Stimulated activated CD8-positive, alpha-beta memory T cell treated with anti-CD3 and anti-CD28 coated beads, Interleukin-15, amount 100 ng/mL, for 4 hours (primary cell): ENCODE results near the gene SEC16B.

Experiments used
- DNase-seq, 2 donors: peaks; one replicate each; pipeline ENCODE4 v3.0.0-alpha.2; 2020; ENCODE audit warnings: low read depth in 2 of 2

SEC16B gene

GRCh38 chr1:177976596-177976995 lies 6.7 kb upstream of the SEC16B start:
- no peak for DNase-seq

GRCh38 chr1:177975588-177976495 lies 6.0 kb upstream of the SEC16B start:
- DNase-seq = no peak

GRCh38 chr1:177973585-177973984 lies 3.7 kb upstream of the SEC16B start:
- no peak for DNase-seq

GRCh38 chr1:177969109-177969508 lies 749 bp downstream of the SEC16B start:
- DNase-seq = no peak

GRCh38 chr1:177966199-177966598 lies 3.7 kb downstream of the SEC16B start:
- DNase-seq = no peak

GRCh38 chr1:177965293-177965692 lies 4.6 kb downstream of the SEC16B start:
- no peak for DNase-seq

GRCh38 chr1:177964336-177964735 lies 5.5 kb downstream of the SEC16B start:
- DNase-seq = no peak

- no peak for DNase-seq
Measured at GRCh38 chr1:177960939-177961622, 8.8 kb downstream of the SEC16B start.

GRCh38 chr1:177959811-177960515 lies 9.9 kb downstream of the SEC16B start:
- DNase-seq = no peak

GRCh38 chr1:177958092-177958491 lies 11.8 kb downstream of the SEC16B start:
- DNase-seq = no peak

- DNase-seq = no peak
Measured at GRCh38 chr1:177954076-177954475, 15.8 kb downstream of the SEC16B start.

- no peak for DNase-seq
Measured at GRCh38 chr1:177953549-177953948, 16.3 kb downstream of the SEC16B start.

- DNase-seq = no peak
Measured at GRCh38 chr1:177952691-177953090, 17.2 kb downstream of the SEC16B start.

- DNase-seq = no peak
Measured at GRCh38 chr1:177952249-177952648, 17.6 kb downstream of the SEC16B start.

GRCh38 chr1:177950506-177950905 lies 19.4 kb downstream of the SEC16B start:
- DNase-seq = no peak

- DNase-seq = no peak
Measured at GRCh38 chr1:177948336-177948972, 21.4 kb downstream of the SEC16B start.

- no peak for DNase-seq
Measured at GRCh38 chr1:177947623-177948022, 22.2 kb downstream of the SEC16B start.

- DNase-seq = no peak
Measured at GRCh38 chr1:177945943-177946650, 23.8 kb downstream of the SEC16B start.

- DNase-seq = no peak
Measured at GRCh38 chr1:177944016-177944949, 25.6 kb downstream of the SEC16B start.

- no peak for DNase-seq
Measured at GRCh38 chr1:177941976-177942375, 27.9 kb downstream of the SEC16B start.
